ENCODE data around the gene EPHA6.

- no peak for TF ChIP-seq CTCF (IDR thresholded peaks at IDR 0.05; ENCODE audit: low read length)
- no peak for TF ChIP-seq EZH2 (IDR thresholded peaks at IDR 0.05; ENCODE audit: borderline replicate concordance, low read length)
These were observed 860.1 kb downstream of the EPHA6 start for GRCh38 chr3:97674461-97674860.

Measured in OCI-LY1 (cell line).